Renal pelvis (tissue), 4 donors: Measurements from ENCODE around the gene PDE6A. TPM values are rescaled to one million over a fixed set of nuclear protein-coding genes. Genes with fewer than 3 reads are reported as not detected.

Experiments
- DNase-seq: peaks from one replicate; pipeline ENCODE4 v3.0.0-alpha.2; 2013
- polyA plus RNA-seq, 3 donors: library from polyadenylated mRNA; unstranded; fragments of 120-200 nt; gene quantifications; one replicate each; pipeline ENCODE4 v1.2.1, GENCODE V29; 2013; ENCODE audit not compliant: insufficient read length in 3 of 3

Gene PDE6A
- polyA plus RNA-seq, 3 donors = 0.09 to 0.28 (median 0.14) TPM

GRCh38 chr5:149817539-149818060, 127.0 kb downstream of the PDE6A start:
- no peak for DNase-seq

GRCh38 chr5:149816661-149817060, 127.9 kb downstream of the PDE6A start:
- DNase-seq = no peak

GRCh38 chr5:149811453-149811852, 133.1 kb downstream of the PDE6A start:
- DNase-seq = no peak

GRCh38 chr5:149810856-149811255, 133.7 kb downstream of the PDE6A start:
- DNase-seq = no peak

- DNase-seq = no peak
Measured at GRCh38 chr5:149809931-149810691, 134.5 kb downstream of the PDE6A start.

GRCh38 chr5:149808264-149808982, 136.2 kb downstream of the PDE6A start:
- no peak for DNase-seq

Other genes starting within 250 kb of the PDE6A start
- 1 to 10 TPM; 1.4 to 2.4 (median 2.3) TPM for gene PPARGC1B, start 214.5 kb downstream of the PDE6A start, polyA plus RNA-seq
- 10 to 100 TPM; 16.8 to 20.3 (median 17.2) TPM for gene SLC26A2, start 16.0 kb upstream of the PDE6A start, polyA plus RNA-seq
- gene TIGD6, start 55.9 kb upstream of the PDE6A start, polyA plus RNA-seq = 1 to 10 TPM; 6.0 to 6.4 (median 6.3) TPM
- gene HMGXB3, start 55.9 kb upstream of the PDE6A start, polyA plus RNA-seq = 10 to 100 TPM; 28.8 to 51.4 (median 45.2) TPM
- gene CSF1R, start 141.8 kb upstream of the PDE6A start, polyA plus RNA-seq = 10 to 100 TPM; 15.8 to 18.5 (median 16.1) TPM
- 100 to 1,000 TPM; 113 to 137 (median 137) TPM for gene PDGFRB, start 211.1 kb upstream of the PDE6A start, polyA plus RNA-seq
- 1 to 10 TPM in 1 of 3 donors, under 1 TPM in 2; 0.84 to 1.1 (median 0.89) TPM for gene CDX1, start 222.0 kb upstream of the PDE6A start, polyA plus RNA-seq
- gene SLC6A7, start 245.3 kb upstream of the PDE6A start, polyA plus RNA-seq = under 1 TPM; 0.04 to 0.17 (median 0.12) TPM